ENCODE measurements around the gene CCDC136.

DNA sequence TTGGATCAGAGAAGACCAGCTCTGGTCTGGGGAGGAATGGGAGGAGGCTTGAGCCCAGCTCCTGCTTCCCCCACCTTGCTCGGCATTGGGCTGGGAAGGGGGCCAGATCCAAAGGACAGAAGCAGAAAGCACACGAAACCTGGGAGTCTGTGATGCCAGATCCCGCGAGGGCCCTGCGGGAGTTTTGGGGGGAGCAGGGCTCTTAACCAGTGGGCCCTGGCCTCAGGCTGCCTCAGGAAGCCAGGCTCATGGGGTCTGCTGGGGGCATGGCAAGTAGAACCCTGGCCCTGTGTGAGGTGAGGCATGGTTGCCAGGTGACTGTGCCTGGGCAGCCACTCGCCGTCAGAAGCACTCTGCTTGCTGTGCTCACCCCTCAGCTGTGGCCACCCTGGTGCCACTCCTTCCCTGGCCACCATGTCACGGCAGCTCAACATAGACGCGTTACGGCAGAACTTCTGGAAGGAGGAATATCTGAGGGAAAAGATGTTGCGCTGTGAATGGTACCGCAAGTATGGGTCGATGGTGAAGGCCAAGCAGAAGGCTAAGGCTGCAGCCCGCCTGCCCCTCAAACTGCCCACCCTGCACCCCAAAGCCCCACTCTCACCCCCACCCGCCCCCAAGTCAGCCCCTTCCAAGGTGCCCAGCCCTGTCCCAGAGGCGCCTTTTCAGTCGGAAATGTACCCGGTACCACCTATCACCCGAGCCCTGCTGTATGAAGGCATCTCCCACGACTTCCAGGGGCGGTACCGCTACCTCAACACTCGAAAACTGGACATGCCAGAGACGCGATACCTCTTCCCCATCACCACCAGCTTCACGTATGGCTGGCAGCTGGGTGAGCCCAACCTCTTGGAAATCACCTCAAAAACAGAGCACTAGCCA, 74.5 kb downstream of the CCDC136 start:
- TF ChIP-seq, protein P1, sequence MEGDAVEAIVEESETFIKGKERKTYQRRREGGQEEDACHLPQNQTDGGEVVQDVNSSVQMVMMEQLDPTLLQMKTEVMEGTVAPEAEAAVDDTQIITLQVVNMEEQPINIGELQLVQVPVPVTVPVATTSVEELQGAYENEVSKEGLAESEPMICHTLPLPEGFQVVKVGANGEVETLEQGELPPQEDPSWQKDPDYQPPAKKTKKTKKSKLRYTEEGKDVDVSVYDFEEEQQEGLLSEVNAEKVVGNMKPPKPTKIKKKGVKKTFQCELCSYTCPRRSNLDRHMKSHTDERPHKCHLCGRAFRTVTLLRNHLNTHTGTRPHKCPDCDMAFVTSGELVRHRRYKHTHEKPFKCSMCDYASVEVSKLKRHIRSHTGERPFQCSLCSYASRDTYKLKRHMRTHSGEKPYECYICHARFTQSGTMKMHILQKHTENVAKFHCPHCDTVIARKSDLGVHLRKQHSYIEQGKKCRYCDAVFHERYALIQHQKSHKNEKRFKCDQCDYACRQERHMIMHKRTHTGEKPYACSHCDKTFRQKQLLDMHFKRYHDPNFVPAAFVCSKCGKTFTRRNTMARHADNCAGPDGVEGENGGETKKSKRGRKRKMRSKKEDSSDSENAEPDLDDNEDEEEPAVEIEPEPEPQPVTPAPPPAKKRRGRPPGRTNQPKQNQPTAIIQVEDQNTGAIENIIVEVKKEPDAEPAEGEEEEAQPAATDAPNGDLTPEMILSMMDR (IDR thresholded peaks at IDR 0.05) = no peak
- TF ChIP-seq POLR2A (IDR thresholded peaks at IDR 0.05) = no peak
